Activated naive CD8-positive, alpha-beta T cell treated with anti-CD3 and anti-CD28 coated beads, Interleukin-2, amount 50 U/mL, for 16 hours (primary cell): ENCODE data around the gene DNAH8.
"Not testable (repeated sequence)": the region's sequence is repeated elsewhere in the genome, so short reads cannot be mapped to it uniquely, and the experiment has no call there.

Experiments used
- DNase-seq: peaks from one replicate; pipeline ENCODE4 v3.0.0-alpha.2; 2020; ENCODE audit warnings: low read depth, low spot score

Gene DNAH8

DNA sequence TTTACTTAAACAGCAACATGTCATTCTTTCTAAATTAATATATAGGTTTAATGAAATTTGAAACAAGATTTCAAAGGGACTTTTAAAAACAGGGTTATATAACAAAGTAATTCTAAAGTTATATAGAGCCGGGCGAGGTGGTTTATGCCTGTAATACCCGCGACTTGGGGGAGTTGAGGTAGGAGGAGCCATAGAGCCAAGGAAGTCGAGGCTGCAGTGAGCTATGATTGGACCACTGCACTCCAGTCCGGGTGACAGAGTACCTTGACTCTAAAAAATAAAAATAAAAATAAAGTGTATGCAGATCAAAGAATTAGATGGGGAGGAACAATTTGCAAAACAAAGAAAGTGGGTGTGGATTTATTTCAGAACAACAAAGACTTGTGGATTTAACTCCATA, 182.4 kb downstream of the DNAH8 start:
- DNase-seq, result no peak

DNA sequence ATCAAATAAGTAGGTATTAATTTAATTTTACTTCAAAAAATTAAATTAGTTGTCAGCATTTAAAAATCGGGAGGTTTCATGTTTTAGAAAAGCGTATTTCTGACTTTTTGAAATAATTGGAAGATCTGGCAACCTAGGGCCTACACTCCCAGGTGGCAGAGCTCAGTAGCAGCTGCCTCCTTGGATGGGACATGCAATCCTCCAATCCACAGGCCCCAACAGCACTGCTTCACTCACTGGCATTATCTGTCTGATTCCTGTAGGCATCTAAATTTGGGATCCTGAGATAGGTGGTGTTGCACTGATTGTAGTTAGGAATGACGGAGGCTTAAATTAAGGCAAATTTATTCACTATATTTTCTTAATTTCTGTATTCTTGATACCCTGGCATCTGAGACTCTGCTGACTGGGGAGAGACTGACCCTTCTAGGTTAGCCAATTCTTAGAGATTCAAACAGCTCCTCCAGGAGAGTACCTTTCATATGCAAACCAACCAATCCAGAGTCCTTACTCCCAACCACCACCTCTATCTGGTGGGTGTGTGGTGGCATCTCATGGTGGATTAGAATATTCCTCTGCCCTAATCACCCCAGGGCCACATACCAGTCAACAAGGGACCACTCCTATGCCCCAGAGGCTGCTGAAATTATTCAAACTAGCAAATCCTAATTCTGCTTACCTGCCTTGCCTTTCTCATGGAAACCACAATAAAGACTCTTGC, 186.9 kb downstream of the DNAH8 start:
- DNase-seq, result no peak

DNA sequence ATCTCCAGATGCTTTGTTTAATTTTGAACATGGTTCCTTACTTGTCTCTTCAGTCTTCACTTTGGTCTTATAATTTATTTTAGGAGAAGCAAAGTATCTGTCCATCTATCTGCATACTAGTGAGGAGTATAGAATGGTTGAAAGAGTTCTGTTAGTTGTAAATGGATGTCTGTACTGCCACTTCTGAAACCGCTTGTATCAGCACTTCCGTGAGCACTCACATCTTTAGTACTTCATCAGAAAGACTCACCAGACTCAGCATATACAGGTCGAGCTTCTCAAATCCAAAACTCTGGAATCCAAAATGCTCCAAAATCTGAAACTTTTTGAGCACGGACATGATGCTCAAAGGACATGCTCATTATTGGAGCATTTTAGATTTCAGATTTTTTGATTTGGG, 191.5 kb downstream of the DNAH8 start:
- DNase-seq, result no peak

DNA sequence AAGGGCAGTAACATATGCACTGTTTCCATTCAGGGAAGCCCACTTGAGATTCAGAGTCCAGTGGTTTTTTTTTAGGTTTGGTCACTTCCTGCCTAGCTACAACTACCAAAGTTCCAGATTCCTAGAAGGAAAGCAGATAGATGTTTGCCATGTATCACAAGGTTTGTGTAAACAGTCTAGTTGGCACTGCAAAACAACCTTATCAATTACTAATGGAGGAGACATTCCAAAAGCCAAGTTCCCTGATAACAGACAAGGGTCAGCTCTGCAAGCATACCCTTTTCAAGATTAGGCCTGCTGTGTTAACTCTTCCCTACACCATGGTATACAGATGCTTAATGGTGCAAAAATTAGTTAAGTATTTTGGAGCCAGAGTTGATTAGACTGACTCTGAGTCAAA, 192.2 kb downstream of the DNAH8 start:
- DNase-seq, result no peak

DNA sequence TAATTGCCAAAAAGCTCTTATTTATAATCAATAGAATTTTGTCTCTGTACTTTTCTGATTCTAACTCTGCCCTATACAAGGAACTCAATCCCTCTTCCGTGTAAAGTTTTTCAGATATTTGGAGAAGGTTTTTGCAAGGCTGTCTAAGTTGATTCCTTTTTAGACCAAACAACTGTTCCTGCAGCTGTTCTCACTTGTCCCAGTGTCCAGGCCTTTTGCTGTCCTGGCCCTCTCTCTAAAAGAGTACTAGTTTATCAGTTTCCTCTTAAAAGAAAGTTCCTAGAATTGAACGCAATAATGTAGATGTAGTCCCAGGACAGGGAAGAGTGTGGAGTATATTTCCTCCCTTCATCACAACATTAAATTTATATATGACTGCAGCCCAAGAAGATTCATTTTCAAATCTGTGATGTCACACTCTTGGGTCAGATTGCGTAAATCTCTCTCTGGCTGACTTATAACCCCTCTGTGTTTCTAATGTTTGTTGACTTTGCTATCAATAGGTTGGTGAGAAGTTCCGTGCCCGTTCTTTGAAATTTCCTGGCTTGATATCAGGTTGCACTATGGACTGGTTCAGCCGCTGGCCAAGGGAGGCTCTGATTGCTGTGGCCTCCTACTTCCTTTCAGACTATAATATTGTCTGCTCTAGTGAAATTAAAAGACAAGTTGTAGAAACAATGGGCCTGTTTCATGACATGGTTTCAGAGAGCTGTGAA, 194.1 kb downstream of the DNAH8 start:
- no peak for DNase-seq

DNA sequence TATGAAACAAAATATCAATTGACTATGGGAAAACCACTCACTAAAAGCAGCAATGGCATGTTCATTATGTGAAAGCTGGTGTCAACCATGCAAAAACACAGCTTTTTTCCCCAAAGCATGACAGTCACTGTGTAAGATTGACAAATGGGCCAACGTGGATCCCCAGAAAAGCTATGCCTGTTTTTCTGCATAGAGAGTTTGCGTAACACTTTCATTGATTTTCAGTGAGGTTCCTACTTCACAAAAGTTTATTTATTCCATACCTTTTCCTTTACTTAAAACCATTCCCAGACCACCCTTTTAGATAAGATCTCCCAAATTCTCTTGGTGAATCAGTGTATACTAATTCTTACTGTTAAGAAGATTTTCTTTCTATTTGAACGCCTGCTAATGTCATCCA, 195.1 kb downstream of the DNAH8 start:
- no peak for DNase-seq

DNA sequence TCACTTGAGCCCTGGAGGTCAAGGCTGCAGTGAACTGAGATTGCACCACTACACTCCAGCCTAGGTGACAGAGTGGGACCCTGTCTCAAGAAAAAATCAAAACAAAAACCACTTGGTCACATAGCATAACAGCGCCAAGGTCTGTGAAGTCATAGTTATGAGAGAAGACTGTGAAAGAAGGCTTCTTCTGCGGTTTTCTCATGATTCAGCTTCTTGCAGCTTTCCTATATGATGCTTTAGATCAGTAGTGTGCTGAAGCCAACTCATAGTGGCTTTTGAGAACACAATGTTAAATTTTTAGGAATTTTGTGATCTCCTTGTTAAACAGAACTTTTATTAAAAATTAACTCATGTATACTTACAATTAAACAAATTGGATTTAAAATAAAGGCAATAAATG, 197.3 kb downstream of the DNAH8 start:
- no peak for DNase-seq

DNA sequence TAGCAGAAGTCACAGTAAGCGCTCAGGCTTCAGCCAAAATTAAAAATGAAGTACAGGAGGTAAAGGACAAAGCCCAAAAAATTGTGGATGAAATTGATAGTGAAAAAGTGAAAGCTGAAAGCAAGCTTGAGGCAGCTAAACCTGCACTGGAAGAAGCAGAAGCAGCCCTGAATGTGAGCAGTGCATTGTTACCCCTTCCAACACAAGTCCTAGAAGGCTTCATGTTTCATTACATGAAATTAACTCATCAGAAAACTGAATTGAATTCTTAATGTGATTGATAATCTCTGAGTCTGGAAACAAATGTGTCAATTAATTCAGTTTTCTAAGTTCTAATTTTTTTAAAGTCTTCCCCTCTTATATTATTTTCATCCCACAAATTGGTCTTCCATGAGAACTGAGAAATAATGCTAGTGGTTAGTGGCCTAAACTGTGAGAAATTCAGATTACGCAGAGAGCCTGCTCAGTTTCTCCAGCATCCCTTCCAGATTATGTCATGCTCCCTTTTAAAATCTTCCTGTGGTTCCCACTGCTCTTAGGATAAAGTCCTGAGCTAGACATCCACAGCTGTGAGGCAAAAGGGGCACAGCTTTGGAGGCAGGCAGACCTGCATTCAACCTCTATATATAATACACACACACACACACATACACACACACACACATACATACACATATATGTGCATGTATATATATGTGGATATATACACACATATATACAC, 200.3 kb downstream of the DNAH8 start:
- no peak for DNase-seq

DNA sequence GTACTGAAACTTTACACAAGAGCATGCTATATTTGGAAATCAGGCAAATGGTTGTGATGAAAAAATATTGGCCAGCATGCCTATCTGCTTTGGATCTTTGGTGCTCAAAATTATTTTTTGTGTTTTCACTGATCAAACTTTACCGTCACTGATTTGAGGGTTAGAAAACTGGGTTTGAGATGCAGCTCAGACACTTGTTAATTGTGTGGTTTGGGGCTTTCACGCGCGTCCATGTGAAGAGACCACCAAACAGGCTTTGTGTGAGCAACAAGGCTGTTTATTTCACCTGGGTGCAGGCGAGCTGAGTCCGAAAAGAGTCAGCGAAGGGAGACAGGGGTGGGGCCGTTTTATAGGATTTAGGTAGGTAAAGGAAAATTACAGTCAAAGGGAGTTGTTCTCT, 206.4 kb downstream of the DNAH8 start:
- DNase-seq, result not testable (repeated sequence)

DNA sequence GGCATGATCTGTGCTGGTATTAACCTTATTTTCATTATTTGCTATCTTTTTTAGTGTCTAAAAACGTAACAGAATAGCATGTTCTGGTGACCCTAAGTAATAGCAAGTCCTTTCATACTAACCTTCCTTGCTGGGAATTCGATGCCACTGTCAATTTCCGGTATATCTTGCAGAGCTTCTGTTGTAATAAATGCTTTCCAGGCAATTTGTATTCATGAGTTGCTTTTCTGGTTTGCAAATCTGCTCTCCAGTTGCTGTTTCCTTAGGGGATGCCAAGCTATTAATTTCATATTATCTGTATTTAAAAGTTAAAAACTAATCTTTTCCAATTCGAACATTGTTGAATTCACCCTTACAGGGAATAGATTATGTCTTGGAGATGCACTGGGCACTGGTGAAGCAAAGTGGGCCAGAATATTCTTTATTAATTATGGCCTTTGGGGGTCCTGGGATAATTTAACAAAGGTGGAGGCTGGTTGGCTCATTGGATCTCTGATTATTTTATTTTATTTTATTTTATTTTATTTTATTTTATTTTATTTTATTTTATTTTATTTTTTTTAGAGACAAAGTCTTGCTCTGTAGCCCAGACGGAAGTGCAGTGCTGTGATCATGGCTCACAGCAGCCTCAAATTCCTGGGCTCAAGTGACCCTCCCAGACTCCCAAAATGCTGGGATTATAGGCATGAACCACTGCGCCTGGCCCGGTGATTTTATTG, 209.8 kb downstream of the DNAH8 start:
- DNase-seq, result no peak

DNA sequence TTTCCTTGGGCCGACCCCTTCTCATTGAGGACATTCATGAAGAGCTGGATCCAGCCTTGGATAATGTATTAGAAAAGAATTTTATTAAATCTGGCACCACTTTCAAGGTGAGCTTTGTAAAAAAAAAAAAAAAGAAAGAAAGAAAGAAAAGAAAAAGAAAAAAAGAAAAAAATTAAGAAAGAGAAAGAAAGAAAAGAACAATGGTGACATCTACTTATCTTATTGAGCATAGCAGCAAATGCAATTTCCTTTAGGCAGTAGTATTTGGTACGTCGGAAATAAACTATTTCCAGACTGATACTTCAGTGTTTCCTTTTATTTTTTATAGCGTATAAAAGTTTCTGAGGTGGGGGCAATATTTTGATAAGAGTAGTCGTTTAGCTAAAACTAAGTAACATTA, 214.4 kb downstream of the DNAH8 start:
- DNase-seq, result no peak

DNA sequence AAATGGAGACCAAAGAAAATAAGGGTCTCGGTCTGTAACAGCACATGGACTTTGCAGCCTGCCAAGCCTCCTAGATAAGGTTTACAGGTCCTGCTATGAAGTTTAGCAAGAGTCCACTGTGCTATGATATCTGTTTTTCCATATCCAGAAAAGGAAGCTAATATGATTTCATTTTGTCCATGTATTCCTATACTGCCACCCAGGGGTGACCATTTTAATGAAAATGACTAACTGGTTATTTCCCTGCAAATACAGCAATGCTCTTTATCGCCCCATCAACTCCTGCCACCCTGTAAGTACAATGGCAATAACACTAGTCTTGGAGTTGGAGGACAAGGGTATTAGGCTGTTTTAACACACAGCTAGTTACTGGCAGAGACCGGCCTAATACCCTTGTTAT, 218.3 kb downstream of the DNAH8 start:
- DNase-seq, result no peak

DNA sequence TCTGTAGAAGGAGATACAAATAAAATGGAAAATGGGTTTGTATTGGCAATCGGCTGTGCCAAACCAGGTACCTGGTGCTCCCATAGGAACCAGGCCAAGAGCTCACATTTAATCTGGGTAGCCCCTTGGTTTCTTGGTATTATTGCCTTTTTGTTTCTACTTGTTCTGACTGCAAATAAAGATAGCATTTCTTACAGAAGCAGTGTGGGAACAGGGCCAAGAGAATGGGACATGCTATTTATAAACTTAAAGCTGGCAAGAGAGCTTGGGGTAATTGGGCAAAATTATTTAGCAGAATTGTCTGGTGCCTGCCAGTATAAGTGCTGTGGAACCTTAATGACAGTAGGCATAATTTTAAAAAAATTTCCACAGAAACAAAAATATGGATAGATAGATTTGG, 219.9 kb downstream of the DNAH8 start:
- no peak for DNase-seq

DNA sequence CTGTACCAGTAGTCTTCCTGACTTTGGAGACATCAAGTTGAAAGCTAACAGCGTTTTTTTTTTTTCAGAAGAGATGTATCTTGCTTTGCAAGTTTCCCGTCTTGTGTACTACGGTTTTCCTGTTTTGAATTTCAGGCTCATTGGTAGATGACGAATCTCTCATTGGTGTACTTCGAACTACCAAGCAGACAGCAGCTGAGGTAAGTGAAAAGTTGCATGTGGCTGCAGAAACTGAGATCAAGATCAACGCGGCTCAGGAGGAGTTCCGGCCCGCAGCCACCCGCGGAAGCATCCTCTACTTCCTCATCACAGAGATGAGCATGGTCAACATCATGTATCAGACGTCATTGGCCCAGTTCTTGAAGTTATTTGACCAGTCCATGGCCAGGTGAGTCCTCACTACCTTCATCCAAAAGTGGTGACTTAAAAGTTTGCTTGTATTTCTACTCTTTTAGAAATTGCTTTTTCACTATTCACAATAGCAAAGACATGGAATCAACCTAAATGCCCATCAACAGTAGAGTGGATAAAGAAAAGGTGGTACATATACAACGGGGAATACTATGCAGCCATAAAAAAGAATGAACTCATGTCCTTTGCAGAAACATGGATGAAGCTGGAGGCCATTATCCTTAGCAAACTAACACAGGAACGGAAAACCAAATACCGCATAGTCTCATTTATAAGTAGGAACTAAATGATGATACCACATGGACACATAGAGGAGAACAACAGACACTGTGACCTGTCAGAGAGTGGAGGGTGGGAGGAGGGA, 222.9 kb downstream of the DNAH8 start:
- no peak for DNase-seq

DNA sequence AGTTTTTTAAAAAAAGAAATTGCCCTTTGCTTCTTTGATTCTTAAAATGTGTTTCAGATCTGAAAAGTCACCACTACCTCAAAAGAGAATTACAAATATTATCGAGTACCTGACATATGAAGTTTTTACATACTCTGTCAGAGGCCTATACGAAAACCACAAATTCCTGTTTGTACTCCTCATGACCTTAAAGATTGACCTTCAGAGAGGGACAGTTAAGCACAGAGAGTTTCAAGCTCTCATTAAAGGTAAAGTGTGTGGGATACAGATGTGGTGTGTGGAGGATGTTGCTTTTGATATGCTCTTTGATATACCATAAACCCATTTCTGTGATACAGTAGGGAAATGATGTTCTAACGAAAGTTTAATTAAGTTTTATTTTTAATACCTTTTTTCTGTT, 223.6 kb downstream of the DNAH8 start:
- DNase-seq, result no peak

DNA sequence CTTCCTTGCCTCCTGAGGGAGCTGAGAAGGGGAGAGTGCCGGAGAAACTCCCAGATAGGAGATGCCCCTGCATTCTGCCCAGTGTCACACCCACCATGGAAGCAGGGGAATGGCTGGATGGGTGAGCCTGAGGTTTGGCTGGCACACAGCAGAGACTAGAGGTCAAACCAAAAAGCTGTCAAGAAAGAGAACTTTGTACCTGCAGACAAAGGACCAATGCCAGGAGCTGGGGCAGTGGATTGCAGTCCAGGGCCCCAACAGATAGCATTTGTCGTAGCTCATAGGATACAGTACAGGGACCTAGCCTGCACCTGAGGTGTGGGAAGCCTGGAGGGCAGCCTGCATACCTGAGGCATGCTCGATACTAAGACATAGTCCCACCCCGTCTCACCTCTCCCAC, 227.3 kb downstream of the DNAH8 start:
- DNase-seq, result no peak

DNA sequence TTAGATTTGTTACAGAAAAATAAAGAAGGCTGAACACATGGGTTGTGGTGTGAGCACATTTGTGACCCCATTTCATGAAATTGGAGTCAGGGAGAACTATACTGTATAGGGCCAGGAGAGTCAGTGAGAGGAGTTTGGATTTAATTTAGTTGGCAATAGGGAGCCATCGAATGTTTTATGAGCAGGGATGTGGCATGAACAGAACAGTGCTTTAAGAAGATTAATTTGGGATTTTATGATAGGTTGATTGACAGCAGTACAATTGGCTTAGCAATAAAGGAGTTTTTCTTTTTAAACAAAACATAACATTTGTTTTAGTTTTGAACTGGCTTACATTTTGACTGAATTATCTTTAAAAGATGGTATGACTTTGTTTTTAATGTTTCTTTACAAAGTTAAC, 227.9 kb downstream of the DNAH8 start:
- DNase-seq, result no peak

DNA sequence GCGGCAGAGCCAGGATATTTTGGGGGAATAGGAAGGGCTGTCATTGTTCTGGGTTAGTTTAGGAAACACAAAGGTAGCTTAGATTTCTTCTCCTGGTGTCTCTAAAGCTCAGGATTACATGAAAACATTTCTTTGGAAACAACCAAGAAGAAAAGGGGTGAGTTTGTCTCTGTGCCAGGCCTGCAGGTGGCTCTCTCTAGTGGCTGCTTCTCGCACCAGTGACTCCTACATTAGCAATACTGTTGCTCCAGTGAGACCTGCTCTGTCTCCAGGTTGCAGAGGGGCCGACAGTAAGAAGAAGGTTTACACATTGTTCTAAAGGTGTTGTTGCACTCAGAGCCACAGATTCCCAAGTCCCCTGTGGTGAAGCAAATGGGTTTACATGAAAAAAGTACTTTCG, 228.9 kb downstream of the DNAH8 start:
- no peak for DNase-seq

DNA sequence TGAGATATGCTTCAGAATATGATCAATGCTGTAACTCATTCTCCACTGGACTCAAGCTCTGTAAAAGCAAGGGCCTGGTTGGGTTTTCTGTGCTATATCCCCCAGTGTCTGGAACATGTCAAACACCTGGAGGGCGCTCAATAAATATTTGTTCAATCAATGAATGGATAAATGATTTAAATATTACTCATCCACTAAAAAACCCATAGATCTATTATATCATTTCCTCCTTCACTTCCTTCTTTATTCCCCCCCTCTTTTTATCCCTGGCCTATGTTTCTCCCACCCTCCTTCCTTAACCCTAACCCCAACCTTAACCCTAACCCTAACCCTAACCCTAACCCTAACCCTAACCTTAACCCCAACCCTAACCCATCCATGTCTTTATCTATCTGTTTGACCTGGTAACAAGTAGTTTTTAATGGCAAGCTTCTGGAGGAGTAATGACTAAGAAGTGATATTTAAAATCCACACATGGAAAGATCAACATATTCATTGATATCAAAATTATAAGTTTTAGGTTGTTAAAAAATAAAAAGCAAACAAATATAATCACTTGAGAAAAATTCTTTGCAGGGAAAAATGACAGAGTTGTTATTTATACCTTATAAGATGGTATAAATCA, 229.7 kb downstream of the DNAH8 start:
- no peak for DNase-seq

DNA sequence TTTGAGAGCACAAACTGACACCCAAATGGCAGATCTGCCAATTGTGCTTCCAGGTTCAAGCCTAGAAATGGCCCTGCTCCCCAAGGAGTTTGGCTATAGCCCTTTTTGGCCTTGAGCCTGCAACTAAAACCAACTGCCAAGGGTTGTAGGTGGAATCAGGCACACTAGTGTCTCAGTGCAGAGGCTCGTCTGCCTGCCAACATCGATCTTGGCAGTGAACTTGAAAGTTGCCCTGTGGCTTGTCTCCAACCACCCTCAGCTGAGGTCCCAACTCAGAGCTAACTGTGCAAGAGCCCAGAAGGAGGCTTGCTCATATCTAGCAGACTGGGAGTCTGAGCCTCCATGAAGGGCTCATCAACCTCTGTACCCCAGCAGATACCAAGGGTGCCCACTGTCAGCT, 240.8 kb downstream of the DNAH8 start:
- no peak for DNase-seq

DNA sequence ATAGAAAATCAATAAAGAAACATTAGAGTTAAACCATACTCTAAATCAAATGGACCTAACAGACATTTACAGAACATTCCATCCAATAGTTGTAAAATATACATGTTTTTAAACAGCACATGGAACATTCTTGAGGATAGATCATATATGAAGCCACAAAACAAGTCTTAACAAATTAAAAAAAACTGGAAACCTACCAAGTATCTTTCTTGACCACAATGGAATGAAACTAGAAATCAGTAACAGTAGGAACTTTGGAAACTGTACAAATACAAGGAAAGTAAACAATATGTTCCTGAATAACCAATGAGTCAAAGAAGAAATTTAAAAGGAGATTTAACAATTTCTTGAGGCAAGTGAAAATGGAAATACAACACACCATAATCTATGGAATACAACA, 242.3 kb downstream of the DNAH8 start:
- no peak for DNase-seq
